ENCODE data around the gene ATG9A.

DNA sequence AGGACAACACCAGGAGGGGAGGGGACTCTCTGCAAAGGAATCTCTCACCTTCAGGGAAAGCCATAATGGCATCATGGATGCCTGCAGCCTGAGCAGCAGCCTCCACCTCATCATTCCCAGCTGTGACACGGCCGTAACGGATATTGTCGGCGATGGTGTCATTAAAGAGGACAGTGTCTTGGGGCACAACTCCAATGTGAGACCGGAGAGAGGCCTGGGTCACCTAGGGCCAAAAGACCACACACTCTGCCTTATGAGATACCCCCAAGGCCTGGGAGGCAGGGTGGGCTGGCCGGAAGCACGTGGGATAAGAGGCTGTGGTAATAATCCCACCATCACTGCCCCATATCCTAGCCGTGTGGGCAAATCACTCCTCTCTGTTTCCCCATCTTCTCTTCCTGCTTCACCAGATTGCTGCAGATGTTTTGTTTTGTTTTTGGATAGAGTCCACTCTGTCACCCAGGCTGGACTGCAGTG lies 18.5 kb downstream of the ATG9A start:
- TF ChIP-seq, protein P1, sequence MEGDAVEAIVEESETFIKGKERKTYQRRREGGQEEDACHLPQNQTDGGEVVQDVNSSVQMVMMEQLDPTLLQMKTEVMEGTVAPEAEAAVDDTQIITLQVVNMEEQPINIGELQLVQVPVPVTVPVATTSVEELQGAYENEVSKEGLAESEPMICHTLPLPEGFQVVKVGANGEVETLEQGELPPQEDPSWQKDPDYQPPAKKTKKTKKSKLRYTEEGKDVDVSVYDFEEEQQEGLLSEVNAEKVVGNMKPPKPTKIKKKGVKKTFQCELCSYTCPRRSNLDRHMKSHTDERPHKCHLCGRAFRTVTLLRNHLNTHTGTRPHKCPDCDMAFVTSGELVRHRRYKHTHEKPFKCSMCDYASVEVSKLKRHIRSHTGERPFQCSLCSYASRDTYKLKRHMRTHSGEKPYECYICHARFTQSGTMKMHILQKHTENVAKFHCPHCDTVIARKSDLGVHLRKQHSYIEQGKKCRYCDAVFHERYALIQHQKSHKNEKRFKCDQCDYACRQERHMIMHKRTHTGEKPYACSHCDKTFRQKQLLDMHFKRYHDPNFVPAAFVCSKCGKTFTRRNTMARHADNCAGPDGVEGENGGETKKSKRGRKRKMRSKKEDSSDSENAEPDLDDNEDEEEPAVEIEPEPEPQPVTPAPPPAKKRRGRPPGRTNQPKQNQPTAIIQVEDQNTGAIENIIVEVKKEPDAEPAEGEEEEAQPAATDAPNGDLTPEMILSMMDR (IDR thresholded peaks at IDR 0.05) = no peak
- no peak for TF ChIP-seq POLR2A (IDR thresholded peaks at IDR 0.05)

All from body of pancreas (tissue), 4 donors.